NCI-H446 treated with DMSO at 0.1 percent for 48 hours (cell line): ENCODE data around the gene PCP4.

Source experiments
- DNase-seq: peaks from one replicate; lab custom pipeline; 2025; lab: John Stamatoyannopoulos, UW

PCP4 gene

DNA sequence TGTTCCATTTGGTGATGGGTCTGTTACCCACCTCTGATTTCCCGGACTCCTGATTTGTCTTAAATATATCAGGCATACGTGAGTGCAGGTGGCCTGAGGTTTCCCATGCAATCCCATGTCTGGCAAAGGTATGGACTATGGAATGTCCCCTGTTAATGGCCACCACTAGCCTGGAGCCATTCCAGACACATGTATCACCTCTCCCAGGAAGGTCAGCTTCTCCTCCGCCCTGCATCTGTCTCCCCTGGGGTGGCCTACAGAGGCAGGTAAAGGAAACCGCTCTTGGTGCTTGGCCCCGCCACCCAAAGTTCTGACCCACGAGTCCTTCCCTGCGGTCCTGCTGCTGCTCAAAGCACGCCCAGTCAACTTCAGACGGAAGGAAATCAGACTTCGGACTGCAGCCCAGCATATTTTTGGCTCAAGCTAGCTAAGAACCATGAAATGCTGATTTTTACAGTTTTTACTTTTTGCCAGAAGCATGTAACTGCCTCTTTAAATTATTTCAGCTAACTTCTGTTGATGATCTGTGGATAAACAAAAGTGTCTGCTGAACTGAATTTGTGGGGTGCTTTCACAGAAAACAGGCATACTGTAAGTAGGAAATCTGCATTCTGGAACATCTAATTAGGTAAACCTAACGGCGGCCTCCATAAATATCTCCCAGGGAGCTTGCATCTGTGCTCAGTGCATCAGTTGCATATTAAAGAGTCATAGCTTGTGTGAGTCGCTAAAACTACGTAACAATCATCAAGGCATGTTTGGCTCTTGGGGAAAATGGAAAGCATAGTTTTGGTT is 105.9 kb downstream of the PCP4 start:
- no peak for DNase-seq

DNA sequence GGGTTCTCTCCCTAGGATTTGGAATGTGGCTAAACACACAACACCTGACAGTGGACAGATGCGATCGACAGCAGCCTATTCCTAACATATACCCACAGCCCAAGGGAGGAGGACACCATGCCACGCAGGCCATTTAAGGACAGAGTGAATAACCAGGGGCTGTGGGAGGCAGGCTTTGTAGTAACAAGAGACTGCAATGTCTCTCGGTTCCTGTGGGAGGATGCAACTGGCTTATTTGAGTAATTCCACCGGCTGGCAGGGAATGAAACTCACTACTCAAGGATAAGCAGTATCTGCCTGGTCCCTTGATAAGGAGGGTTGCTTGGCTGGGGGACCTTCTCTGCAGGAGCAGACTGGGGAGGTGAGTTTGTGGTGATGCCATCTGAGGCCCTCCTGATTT is 109.6 kb downstream of the PCP4 start:
- no peak for DNase-seq
